ENCODE data around the gene PICALM. TPM values are rescaled to one million over a fixed set of nuclear protein-coding genes. Genes with fewer than 3 reads are reported as not detected.

PICALM gene
- total RNA-seq, 2 donors from 2014 or later: 395 to 488 TPM

- no peak overlapping the region for H3K4me3 ChIP-seq
- no peaks in the 10 kb centered on the region for H3K27me3 ChIP-seq (replicated peaks; ENCODE audit: insufficient read depth)
- H3K9me3 ChIP-seq: no peaks in the 10 kb centered on the region
- no peak for ATAC-seq (ENCODE audit: insufficient number of reproducible peaks, low FRiP score, low read depth)
- H3K27ac ChIP-seq: no peak overlapping the region
- DNase-seq (ENCODE audit: low spot score): no peak
- TF ChIP-seq CTCF (IDR thresholded peaks at IDR 0.05): no peak
- no peaks in the 10 kb centered on the region for H3K36me3 ChIP-seq
- H3K4me1 ChIP-seq (ENCODE audit: control insufficient read depth in 1 of 2, low read depth in 2 of 2): no peaks in the 10 kb centered on the region
Observed at GRCh38 chr11:85918910-85919794, 149.7 kb downstream of the PICALM start.

GRCh38 chr11:85914425-85914824, 154.5 kb downstream of the PICALM start:
- Histone ChIP-seq H3K4me3 (no peak overlapping the region), H3K4me1 (ENCODE audit: control insufficient read depth in 1 of 2, low read depth in 2 of 2) (no peaks in the 10 kb centered on the region), H3K27me3 (replicated peaks; ENCODE audit: insufficient read depth) (no peaks in the 10 kb centered on the region), H3K27ac (no peak overlapping the region), H3K36me3 (no peaks in the 10 kb centered on the region), H3K9me3 (no peaks in the 10 kb centered on the region)
- ATAC-seq (ENCODE audit: insufficient number of reproducible peaks, low FRiP score, low read depth): no peak
- no peak for TF ChIP-seq CTCF (IDR thresholded peaks at IDR 0.05)
- DNase-seq (ENCODE audit: low spot score): no peak

DNA sequence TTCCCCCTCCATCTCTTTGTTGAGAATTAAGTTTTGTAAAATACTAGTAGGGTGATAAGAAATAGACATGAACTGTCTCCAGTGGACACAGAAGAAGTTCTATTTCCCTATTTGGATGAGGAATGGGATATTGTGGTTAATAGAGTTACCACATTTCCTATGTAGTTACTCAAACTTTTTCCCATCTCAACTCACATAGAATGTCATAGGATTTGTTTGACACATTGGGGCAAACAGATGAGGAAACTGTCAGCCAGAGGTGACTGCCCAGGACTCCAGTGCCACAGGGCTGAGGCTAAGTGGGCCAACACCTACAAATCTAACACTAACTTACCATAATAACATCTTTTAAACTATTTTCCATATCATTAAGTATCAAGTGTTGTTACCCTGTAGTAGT, 155.4 kb downstream of the PICALM start:
- ATAC-seq (ENCODE audit: insufficient number of reproducible peaks, low FRiP score, low read depth) (no peak), DNase-seq (ENCODE audit: low spot score) (no peak)
- no peaks in the 10 kb centered on the region for H3K27me3 ChIP-seq (replicated peaks; ENCODE audit: insufficient read depth)
- no peak for TF ChIP-seq CTCF (IDR thresholded peaks at IDR 0.05)
- no peaks in the 10 kb centered on the region for H3K9me3 ChIP-seq
- no peak overlapping the region for H3K4me3 ChIP-seq
- H3K4me1 ChIP-seq (ENCODE audit: control insufficient read depth in 1 of 2, low read depth in 2 of 2): no peaks in the 10 kb centered on the region
- H3K27ac ChIP-seq: no peak overlapping the region
- H3K36me3 ChIP-seq: no peaks in the 10 kb centered on the region

DNA sequence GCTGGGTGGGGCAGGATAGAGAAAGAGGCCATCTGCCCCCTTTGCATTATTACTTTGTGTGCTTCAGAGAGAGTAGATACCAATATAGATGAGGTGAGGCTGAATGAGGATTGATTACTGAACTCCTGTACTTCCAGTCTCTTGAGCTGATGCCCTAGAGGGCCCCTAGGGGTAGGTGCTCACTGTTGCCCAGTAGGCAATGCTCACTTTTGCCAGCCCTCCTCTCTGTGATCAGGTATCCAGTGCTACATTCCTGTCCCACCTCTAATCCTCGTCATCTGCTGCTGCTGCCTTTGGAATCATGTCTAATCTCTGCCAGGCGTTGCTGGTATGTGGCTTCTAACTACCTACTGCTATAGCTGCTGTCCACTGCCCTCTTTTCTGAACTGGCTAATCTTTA, 156.5 kb downstream of the PICALM start:
- H3K36me3 ChIP-seq: no peaks in the 10 kb centered on the region
- DNase-seq (ENCODE audit: low spot score) (no peak), ATAC-seq (ENCODE audit: insufficient number of reproducible peaks, low FRiP score, low read depth) (no peak)
- no peaks in the 10 kb centered on the region for H3K4me1 ChIP-seq (ENCODE audit: control insufficient read depth in 1 of 2, low read depth in 2 of 2)
- TF ChIP-seq CTCF (IDR thresholded peaks at IDR 0.05): no peak
- no peak overlapping the region for H3K4me3 ChIP-seq
- H3K27me3 ChIP-seq (replicated peaks; ENCODE audit: insufficient read depth): no peaks in the 10 kb centered on the region
- H3K27ac ChIP-seq: no peak overlapping the region
- H3K9me3 ChIP-seq: no peaks in the 10 kb centered on the region

Other genes with a start within 250 kb of the PICALM start
- not detected for gene CCDC83, start 213.7 kb downstream of the PICALM start, total RNA-seq
- 10 to 100 TPM; 19.0 to 22.4 TPM for gene EED, start 175.7 kb upstream of the PICALM start, total RNA-seq
- 10 to 100 TPM; 36.7 to 39.5 TPM for gene HIKESHI, start 233.2 kb upstream of the PICALM start, total RNA-seq

Measured in thoracic aorta (tissue), 2 donors.